GM12872 (cell line): ENCODE data around the gene LRRTM4.

ENCODE experiments used
- CTCF ChIP-seq: IDR thresholded peaks from 3 replicates; pipeline ENCODE4 v1.5.1; 2011; ENCODE audit warnings: low read depth, mild to moderate bottlenecking, low read length, moderate library complexity; ENCODE audit not compliant: insufficient read depth

Gene LRRTM4

GRCh38 chr2:76721226-76721625 lies 801.0 kb downstream of the LRRTM4 start:
- TF ChIP-seq CTCF = no peak

- no peak for TF ChIP-seq CTCF
Observed at GRCh38 chr2:76713312-76713711, 808.9 kb downstream of the LRRTM4 start.

GRCh38 chr2:76711490-76711889 lies 810.7 kb downstream of the LRRTM4 start:
- TF ChIP-seq CTCF = no peak

DNA sequence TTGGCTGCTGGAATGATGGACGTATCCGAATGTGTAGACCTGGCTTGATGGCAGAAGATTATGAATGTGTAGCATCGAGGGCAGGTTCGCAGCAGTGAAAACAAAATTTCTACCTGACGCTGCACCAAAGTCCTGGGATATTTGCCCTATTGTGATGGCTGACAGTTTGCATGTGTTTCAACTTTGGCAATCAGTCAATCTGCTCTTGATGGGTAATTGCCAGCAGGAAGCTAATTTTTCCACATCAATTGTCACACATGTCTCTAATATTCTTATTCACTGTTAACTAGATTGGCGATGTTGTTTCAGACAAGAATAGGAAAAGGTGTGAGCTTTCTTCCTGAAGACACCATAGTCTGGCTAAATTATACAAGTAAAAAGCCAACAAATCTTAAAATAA lies 821.3 kb downstream of the LRRTM4 start:
- TF ChIP-seq CTCF = no peak
